ENCODE data around the gene LARGE1.

LARGE1 gene

GRCh38 chr22:33913188-33913587 lies 7.1 kb downstream of the LARGE1 start:
- DNase-seq = no peak

- DNase-seq = peak; percentile 57
Measured at GRCh38 chr22:33909911-33910310, 10.4 kb downstream of the LARGE1 start.

- DNase-seq = peak; percentile 85
Measured at GRCh38 chr22:33909075-33909458, 11.2 kb downstream of the LARGE1 start.

- no peak for DNase-seq
Measured at GRCh38 chr22:33908171-33909074, 11.9 kb downstream of the LARGE1 start.

GRCh38 chr22:33906954-33907353 lies 13.3 kb downstream of the LARGE1 start:
- no peak for DNase-seq

GRCh38 chr22:33906475-33906874 lies 13.8 kb downstream of the LARGE1 start:
- DNase-seq = no peak

- no peak for DNase-seq
Measured at GRCh38 chr22:33903012-33903411, 17.3 kb downstream of the LARGE1 start.

GRCh38 chr22:33902073-33902472 lies 18.2 kb downstream of the LARGE1 start:
- no peak for DNase-seq

- no peak for DNase-seq
Measured at GRCh38 chr22:33898121-33898520, 22.2 kb downstream of the LARGE1 start.

- DNase-seq = no peak
Measured at GRCh38 chr22:33897448-33897835, 22.8 kb downstream of the LARGE1 start.

GRCh38 chr22:33896575-33897447 lies 23.5 kb downstream of the LARGE1 start:
- peak; percentile 43 for DNase-seq

GRCh38 chr22:33896154-33896553 lies 24.1 kb downstream of the LARGE1 start:
- DNase-seq = no peak

GRCh38 chr22:33895444-33895843 lies 24.8 kb downstream of the LARGE1 start:
- no peak for DNase-seq

GRCh38 chr22:33894515-33894914 lies 25.8 kb downstream of the LARGE1 start:
- no peak for DNase-seq

GRCh38 chr22:33894036-33894435 lies 26.2 kb downstream of the LARGE1 start:
- DNase-seq = no peak

- no peak for DNase-seq
Measured at GRCh38 chr22:33893512-33893911, 26.8 kb downstream of the LARGE1 start.

GRCh38 chr22:33891992-33892391 lies 28.3 kb downstream of the LARGE1 start:
- DNase-seq = no peak

- no peak for DNase-seq
Measured at GRCh38 chr22:33891455-33891854, 28.8 kb downstream of the LARGE1 start.

- no peak for DNase-seq
Measured at GRCh38 chr22:33889748-33890147, 30.5 kb downstream of the LARGE1 start.

- DNase-seq = no peak
Measured at GRCh38 chr22:33888821-33889220, 31.5 kb downstream of the LARGE1 start.

- no peak for DNase-seq
Measured at GRCh38 chr22:33887173-33887572, 33.1 kb downstream of the LARGE1 start.

- DNase-seq = no peak
Measured at GRCh38 chr22:33886696-33887095, 33.6 kb downstream of the LARGE1 start.

GRCh38 chr22:33884829-33885228 lies 35.4 kb downstream of the LARGE1 start:
- no peak for DNase-seq

All from fibroblast of skin of back (primary cell).